BJ (cell line): ENCODE measurements around the gene CCT3. TPM values are rescaled to one million over a fixed set of nuclear protein-coding genes. Genes with fewer than 3 reads are reported as not detected.

Experiments used
- CTCF ChIA-PET: fragments of 350-600 bp; formaldehyde crosslinking; extraction: SDS; loops from one replicate; lab custom pipeline; 2021; ENCODE audit warnings: antibody characterized with exemption, inconsistent platforms; lab: Yijun Ruan, JAX
- POLR2A ChIA-PET: fragments of 300-600 bp; sonication (Branson Sonifier 250); formaldehyde crosslinking; extraction: SDS; loops from one replicate; lab custom pipeline; 2021; ENCODE audit warnings: antibody characterized with exemption; lab: Charles Lee
- DNase-seq: peaks from one replicate; pipeline ENCODE4 v3.0.0-alpha.2; 2011; ENCODE audit warnings: low read depth
- H3K27me3 ChIP-seq: 2 replicates; pipeline ENCODE4 v1.6.0; 2011; ENCODE audit warnings: low read length; ENCODE audit not compliant: control insufficient read depth, insufficient read depth
- H3K36me3 ChIP-seq: 2 replicates; pipeline ENCODE4 v1.5.1; 2011; ENCODE audit warnings: low read length; ENCODE audit not compliant: control insufficient read depth, insufficient read depth
- H3K4me3 ChIP-seq: 2 replicates; pipeline ENCODE4 v1.5.1; 2011; ENCODE audit warnings: low read depth, mild to moderate bottlenecking, control low read depth, low read length
- polyA plus RNA-seq: library from polyadenylated mRNA; depleted of rRNA; stranded (reverse); fragments of >200 nt; gene quantifications from 2 replicates; pipeline ENCODE4 v1.2.3, GENCODE V29; 2011
- TF ChIP-seq, protein P1 (sequence below): IDR thresholded peaks from 2 replicates; pipeline ENCODE4 v1.5.1; 2011; ENCODE audit warnings: low read depth, mild to moderate bottlenecking, control low read depth, inconsistent platforms, low read length, moderate library complexity; ENCODE audit not compliant: insufficient read depth

The CCT3 gene
- polyA plus RNA-seq, 1 experiment = 275 TPM

DNA sequence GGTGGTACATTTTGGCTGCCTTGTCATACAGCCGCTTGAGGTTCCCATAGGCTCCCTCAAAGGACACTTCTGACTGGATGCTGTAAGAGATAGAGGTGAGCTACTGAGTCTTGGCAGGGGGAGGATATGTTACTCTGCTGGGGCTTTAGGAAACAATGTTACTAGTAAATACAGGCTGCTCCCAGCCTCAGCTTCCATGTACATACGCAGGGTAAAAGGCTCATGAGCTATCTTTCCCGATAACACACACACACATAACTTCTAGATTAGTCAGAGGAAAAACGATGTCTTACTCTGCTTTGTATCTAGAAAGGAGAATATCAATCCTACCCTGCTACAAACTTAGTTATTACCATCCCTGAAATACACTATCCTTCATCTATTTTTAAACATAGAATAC is 69.8 kb downstream of the CCT3 start:
- H3K36me3 ChIP-seq = peaks cover 39% of the 10 kb centered on the region
- TF ChIP-seq, protein P1, sequence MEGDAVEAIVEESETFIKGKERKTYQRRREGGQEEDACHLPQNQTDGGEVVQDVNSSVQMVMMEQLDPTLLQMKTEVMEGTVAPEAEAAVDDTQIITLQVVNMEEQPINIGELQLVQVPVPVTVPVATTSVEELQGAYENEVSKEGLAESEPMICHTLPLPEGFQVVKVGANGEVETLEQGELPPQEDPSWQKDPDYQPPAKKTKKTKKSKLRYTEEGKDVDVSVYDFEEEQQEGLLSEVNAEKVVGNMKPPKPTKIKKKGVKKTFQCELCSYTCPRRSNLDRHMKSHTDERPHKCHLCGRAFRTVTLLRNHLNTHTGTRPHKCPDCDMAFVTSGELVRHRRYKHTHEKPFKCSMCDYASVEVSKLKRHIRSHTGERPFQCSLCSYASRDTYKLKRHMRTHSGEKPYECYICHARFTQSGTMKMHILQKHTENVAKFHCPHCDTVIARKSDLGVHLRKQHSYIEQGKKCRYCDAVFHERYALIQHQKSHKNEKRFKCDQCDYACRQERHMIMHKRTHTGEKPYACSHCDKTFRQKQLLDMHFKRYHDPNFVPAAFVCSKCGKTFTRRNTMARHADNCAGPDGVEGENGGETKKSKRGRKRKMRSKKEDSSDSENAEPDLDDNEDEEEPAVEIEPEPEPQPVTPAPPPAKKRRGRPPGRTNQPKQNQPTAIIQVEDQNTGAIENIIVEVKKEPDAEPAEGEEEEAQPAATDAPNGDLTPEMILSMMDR = no peak

DNA sequence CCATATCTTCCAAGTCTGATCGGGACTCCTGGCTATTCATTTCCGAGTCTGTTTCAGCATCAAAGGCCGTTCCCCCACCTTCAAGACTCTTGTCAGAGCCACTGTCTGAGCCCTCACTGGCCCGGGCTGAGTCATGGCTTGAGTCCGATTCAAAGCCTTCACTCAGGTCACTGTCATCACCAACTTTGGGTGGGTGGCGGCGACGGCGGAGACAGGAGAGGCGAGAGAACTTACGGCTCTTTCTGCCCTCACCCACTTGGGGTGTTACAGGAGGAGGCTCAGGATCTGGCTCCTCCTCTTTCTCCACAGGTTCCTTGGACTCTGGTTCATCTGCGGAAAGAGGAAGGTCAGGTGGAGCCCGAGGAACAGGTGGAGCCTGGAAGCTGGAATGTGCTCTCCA is 72.0 kb downstream of the CCT3 start:
- Histone ChIP-seq H3K27me3 (no peaks in the 10 kb centered on the region), H3K36me3 (peaks cover 41% of the 10 kb centered on the region), H3K4me3 (no peak overlapping the region)
- TF ChIP-seq, protein P1 = no peak
- ChIA-PET CTCF (no interaction called here), POLR2A (no interaction called here)
- no peak for DNase-seq

More for the DNA sequence above, 69.8 kb downstream of the CCT3 start:
- ChIA-PET CTCF (interaction anchor here (1.3 kb wide), 1 partner anchor 8 kb away, joined by 3 read pairs; no protein-coding TSS in a partner anchor), POLR2A (no interaction called here)
- H3K4me3 ChIP-seq = no peak overlapping the region
- no peak for DNase-seq
- H3K27me3 ChIP-seq = no peaks in the 10 kb centered on the region

DNA sequence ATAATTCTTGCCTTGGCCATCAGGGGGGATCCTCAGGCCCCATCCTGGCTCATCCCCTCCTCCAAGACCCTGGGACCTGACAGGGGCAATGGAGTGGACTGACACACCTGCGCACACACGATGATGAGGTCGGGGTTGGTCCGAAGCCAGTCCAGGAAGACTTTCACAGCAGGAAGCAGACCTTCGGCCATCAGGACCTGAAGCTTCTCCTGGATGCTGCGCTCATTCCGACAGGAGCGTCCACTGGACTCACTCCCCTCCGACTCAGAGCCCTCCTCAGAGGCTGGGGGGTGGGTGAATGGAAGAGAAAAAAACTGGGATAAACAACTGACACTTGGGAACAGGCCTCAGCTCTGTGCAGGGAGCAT is 74.8 kb downstream of the CCT3 start:
- DNase-seq = no peak
- TF ChIP-seq, protein P1 = no peak
- CTCF ChIA-PET = interaction anchor here (0.9 to 1.2 kb wide), 2 partner anchors 12 to 19 kb away, joined by 3 to 6 read pairs; partner anchors contain the start of gene SMG5
- no peak overlapping the region for H3K4me3 ChIP-seq
- POLR2A ChIA-PET = interaction anchor here (0.6 to 1.0 kb wide), 2 partner anchors 19 to 332 kb away, joined by 5 to 22 read pairs; partner anchors contain the start of gene SMG5
- H3K36me3 ChIP-seq = peaks cover 56% of the 10 kb centered on the region
- H3K27me3 ChIP-seq = no peaks in the 10 kb centered on the region

DNA sequence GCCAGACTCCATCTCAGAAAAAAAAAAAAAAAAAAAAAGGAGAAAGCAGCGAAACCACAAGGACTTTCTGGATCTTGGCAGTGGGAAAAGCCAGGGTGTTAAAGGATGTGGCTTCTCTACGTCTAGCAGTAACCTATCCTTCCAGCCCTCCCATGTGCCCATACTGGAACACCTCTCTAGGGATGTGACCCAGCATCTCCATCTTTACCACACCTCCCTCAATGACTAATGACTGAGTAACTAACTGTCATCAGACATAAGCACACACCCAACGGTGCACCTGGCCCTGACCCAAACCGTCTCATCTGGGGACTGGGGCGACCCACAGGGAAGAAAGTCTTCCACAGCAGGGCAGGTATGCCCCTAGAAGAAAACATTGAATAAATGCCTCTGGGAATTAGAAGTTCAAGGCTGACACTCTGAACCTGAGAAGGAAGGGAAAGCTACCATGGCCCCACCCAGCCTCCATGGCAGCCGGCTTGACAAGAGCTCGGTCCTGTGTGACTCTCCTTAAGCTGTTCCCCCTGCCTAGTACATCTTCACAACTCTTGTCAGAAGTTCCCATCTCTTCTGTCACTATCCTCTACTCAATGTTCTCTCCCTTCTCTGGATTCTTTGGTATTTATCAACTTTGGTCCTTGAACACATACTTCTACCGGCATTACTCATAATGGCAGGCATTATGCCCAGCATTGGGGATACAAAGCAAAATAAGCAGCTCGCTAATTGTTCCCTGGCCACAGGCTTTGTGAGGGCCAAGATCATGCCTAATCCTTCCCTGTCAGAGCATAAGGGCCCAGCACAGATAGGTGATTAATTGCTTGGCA is 75.4 kb downstream of the CCT3 start:
- POLR2A ChIA-PET = interaction anchor here (0.6 to 1.0 kb wide), 2 partner anchors 20 to 332 kb away, joined by 5 to 22 read pairs; partner anchors contain the start of gene SMG5

DNA sequence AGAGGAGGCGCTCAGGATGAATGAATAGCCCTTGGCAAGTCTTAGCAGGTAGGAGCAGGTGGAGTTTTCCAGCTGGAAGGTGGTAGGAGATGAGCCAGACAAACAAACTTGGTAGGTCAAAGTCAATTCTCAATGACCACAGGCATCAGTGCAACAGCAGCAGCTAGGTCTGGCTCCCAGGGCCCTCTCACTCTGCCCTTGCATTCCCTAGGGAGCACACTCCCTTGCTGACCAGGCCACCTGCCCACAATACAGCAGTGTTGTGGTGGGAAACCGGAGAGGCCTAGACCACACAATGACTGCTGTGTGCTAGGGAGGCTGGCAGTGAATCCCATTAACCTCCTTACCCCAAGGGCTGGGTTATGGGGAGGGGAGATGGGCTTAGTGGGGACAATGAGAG is 77.2 kb downstream of the CCT3 start:
- Histone ChIP-seq H3K27me3 (no peaks in the 10 kb centered on the region), H3K36me3 (peaks cover 51% of the 10 kb centered on the region), H3K4me3 (no peak overlapping the region)
- no peak for DNase-seq
- TF ChIP-seq, protein P1 = no peak
- ChIA-PET CTCF (interaction anchor here (0.7 to 1.5 kb wide), 4 partner anchors 8 to 170 kb away, joined by 3 to 4 read pairs (median 3); no protein-coding TSS in a partner anchor), POLR2A (no interaction called here)

More for the DNA sequence above, 75.4 kb downstream of the CCT3 start:
- Histone ChIP-seq H3K36me3 (peaks cover 54% of the 10 kb centered on the region), H3K27me3 (no peaks in the 10 kb centered on the region), H3K4me3 (no peak overlapping the region)
- CTCF ChIA-PET = interaction anchor here (0.9 to 1.2 kb wide), 2 partner anchors 11 to 19 kb away, joined by 3 to 6 read pairs; partner anchors contain the start of gene SMG5
- TF ChIP-seq, protein P1 = no peak
- DNase-seq = peak; percentile 63
